ENCODE data around the gene PARM1. TPM values are rescaled to one million over a fixed set of nuclear protein-coding genes. Genes with fewer than 3 reads are reported as not detected.

Gene PARM1
- total and polyA plus RNA-seq, 5 donors from 2014 or later: 0.10 to 0.22 TPM; not detected in 3

DNA sequence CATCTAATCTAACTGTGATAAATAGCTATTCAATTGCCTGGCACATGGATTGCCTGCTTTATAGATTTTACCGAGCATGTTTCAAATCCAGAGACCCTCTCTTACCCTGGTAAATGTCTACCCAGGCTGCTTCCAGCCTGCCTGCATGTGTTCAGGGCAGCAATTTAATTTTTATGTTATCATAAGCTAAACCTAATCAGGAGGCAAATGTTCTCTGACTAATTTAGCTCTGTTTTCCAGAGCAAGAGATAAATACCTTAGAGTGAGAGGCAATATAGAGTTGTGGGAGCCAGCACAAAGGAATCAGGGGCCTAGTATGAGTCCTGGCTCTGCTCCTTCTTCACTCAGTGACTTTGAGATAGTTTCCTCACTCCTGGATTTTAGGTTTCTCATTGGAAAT lies 37.7 kb downstream of the PARM1 start:
- ATAC-seq (ENCODE audit: low read depth in 2 of 2) (no peak), DNase-seq (no peak)
- H3K9me3 ChIP-seq (ENCODE audit: control insufficient read depth in 2 of 2, low read length in 2 of 2): no peaks in the 10 kb centered on the region
- Mint-ChIP-seq H3K4me3 (no peak overlapping the region), H3K27ac (no peak overlapping the region), H3K36me3 (no peaks in the 10 kb centered on the region), H3K9me3 (peaks cover 0 to 9% (median 0%) of the 10 kb centered on the region in 7 donors), H3K27me3 (no peaks in the 10 kb centered on the region), H3K4me1 (no peaks in the 10 kb centered on the region)
- no peaks in the 10 kb centered on the region for H3K36me3 ChIP-seq (ENCODE audit: control insufficient read depth, insufficient read depth, low read length)
- no peaks in the 10 kb centered on the region for H3K27me3 ChIP-seq (ENCODE audit: control insufficient read depth, insufficient read depth, low read length)
- H3K27ac ChIP-seq (ENCODE audit: insufficient read depth, low read length, poor library complexity, severe bottlenecking): no peak overlapping the region
- H3K4me1 ChIP-seq (ENCODE audit: control insufficient read depth, insufficient read depth, low read length, poor library complexity, severe bottlenecking): no peaks in the 10 kb centered on the region
- no peak overlapping the region for H3K4me3 ChIP-seq (ENCODE audit: low read depth, low read length)

DNA sequence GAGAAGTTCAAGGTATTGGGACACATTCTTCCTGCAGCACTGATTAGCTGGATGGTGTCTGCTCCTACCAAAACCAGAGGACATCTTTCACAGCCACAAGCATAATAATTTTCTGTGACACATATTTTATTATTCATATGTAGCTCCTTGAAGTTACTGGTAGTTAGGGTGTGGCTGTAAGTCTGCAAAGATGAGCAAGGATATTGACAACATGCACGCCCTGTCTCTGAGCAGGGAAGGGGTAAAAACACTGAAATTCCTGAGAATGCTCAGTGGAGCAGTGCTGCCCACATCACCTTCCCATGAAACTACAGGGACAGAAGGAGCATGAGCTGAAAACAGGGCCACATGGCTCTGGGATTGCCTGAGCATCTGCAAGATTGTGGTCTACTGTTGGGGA lies 38.9 kb downstream of the PARM1 start:
- no peaks in the 10 kb centered on the region for H3K4me1 Mint-ChIP-seq
- no peak for ATAC-seq (ENCODE audit: low read depth in 2 of 2)
- Histone ChIP-seq H3K27ac (ENCODE audit: insufficient read depth, low read length, poor library complexity, severe bottlenecking) (no peak overlapping the region), H3K9me3 (ENCODE audit: control insufficient read depth in 2 of 2, low read length in 2 of 2) (no peaks in the 10 kb centered on the region), H3K27me3 (ENCODE audit: control insufficient read depth, insufficient read depth, low read length) (no peaks in the 10 kb centered on the region), H3K36me3 (ENCODE audit: control insufficient read depth, insufficient read depth, low read length) (no peaks in the 10 kb centered on the region), H3K4me1 (ENCODE audit: control insufficient read depth, insufficient read depth, low read length, poor library complexity, severe bottlenecking) (no peaks in the 10 kb centered on the region), H3K4me3 (ENCODE audit: low read depth, low read length) (no peak overlapping the region)
- DNase-seq: no peak
- H3K36me3 Mint-ChIP-seq: no peaks in the 10 kb centered on the region
- no peak overlapping the region for H3K27ac Mint-ChIP-seq
- no peaks in the 10 kb centered on the region for H3K27me3 Mint-ChIP-seq
- no peak overlapping the region for H3K4me3 Mint-ChIP-seq
- peaks cover 0 to 7% (median 0%) of the 10 kb centered on the region in 7 donors for H3K9me3 Mint-ChIP-seq

DNA sequence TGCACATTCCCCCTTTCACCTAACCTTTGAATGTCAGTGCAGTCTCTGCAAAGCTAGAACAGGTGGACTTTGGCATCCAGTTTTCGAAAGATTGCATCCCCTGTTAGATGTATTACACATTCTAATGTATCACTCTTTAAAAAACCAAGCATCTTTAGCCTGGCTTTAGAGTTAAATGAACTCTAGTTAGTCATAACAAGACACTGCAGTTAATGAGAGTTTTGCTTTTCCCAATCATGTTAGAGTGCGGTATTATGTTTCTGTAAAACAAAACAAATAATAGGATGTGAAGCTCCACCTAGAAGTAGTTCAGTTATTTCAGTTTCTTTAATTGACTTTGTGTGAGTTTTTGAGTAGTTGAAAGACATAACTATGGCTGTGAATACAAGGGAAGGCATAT lies 42.2 kb downstream of the PARM1 start:
- no peak overlapping the region for H3K4me3 Mint-ChIP-seq
- no peak overlapping the region for H3K27ac Mint-ChIP-seq
- ATAC-seq (ENCODE audit: low read depth in 2 of 2): no peak
- no peaks in the 10 kb centered on the region for H3K4me1 ChIP-seq (ENCODE audit: control insufficient read depth, insufficient read depth, low read length, poor library complexity, severe bottlenecking)
- H3K9me3 ChIP-seq (ENCODE audit: control insufficient read depth in 2 of 2, low read length in 2 of 2): peaks cover 0 to 5% of the 10 kb centered on the region in 2 experiments
- no peaks in the 10 kb centered on the region for H3K36me3 Mint-ChIP-seq
- H3K27me3 ChIP-seq (ENCODE audit: control insufficient read depth, insufficient read depth, low read length): no peaks in the 10 kb centered on the region
- no peak overlapping the region for H3K4me3 ChIP-seq (ENCODE audit: low read depth, low read length)
- H3K27ac ChIP-seq (ENCODE audit: insufficient read depth, low read length, poor library complexity, severe bottlenecking): no peak overlapping the region
- H3K36me3 ChIP-seq (ENCODE audit: control insufficient read depth, insufficient read depth, low read length): no peaks in the 10 kb centered on the region
- no peaks in the 10 kb centered on the region for H3K4me1 Mint-ChIP-seq
- DNase-seq: no peak
- H3K27me3 Mint-ChIP-seq: no peaks in the 10 kb centered on the region
- H3K9me3 Mint-ChIP-seq: peaks cover 0 to 17% (median 8%) of the 10 kb centered on the region in 7 donors

DNA sequence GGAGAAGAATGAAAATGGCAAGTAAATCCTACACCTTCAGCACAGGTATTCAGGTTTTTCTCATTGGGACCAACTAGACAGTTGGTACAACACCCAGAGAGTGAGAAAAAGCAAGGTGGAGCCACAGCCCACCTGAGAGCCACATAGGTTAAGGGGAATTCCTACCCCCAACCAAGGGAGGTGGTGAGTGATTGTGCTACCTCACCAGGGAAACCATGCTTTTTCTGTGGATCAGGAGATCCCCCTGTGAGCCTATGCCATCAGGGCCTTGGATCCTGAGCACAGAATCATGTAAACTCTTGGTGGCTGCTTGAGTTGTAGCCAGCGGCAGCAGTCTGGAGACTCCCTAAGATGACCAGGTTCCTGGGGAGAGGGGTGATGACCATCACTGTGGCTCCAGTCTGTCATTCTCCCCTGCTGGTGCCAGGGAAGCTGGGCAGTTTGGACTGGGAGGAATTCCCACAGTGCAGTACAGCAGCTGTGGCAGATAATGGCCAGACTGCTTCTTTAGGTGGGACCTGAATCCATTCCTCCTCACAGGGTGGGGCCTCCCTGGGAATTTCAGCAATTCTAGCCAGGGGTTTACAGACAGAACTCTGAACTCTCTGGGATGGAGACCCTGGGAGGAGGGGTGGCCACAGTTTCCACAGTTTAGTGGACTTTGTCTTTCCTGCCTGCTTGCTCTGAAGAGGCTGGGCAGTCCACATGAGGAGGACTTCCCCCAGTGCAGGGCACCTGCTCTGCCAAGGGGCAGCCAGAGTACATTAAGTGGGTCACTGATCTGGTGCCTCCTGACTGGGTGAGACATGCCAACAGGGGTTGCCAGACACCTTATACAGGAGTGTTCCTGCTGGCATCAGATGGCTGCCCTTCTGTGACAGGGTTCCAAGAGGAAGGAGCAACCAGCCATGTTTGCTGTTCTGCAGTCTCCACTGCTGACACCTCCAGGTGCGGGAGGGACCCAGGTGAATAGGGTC lies 43.2 kb downstream of the PARM1 start:
- DNase-seq (no peak), ATAC-seq (ENCODE audit: low read depth in 2 of 2) (no peak)
- H3K4me1 Mint-ChIP-seq: no peaks in the 10 kb centered on the region
- H3K4me1 ChIP-seq (ENCODE audit: control insufficient read depth, insufficient read depth, low read length, poor library complexity, severe bottlenecking): no peaks in the 10 kb centered on the region
- H3K27me3 ChIP-seq (ENCODE audit: control insufficient read depth, insufficient read depth, low read length): no peaks in the 10 kb centered on the region
- H3K9me3 Mint-ChIP-seq: peaks cover 0 to 20% (median 9%) of the 10 kb centered on the region in 7 donors
- no peak overlapping the region for H3K4me3 Mint-ChIP-seq
- no peak overlapping the region for H3K4me3 ChIP-seq (ENCODE audit: low read depth, low read length)
- no peaks in the 10 kb centered on the region for H3K36me3 Mint-ChIP-seq
- H3K27ac Mint-ChIP-seq: no peak overlapping the region
- peaks cover 0 to 5% of the 10 kb centered on the region in 2 experiments for H3K9me3 ChIP-seq (ENCODE audit: control insufficient read depth in 2 of 2, low read length in 2 of 2)
- no peak overlapping the region for H3K27ac ChIP-seq (ENCODE audit: insufficient read depth, low read length, poor library complexity, severe bottlenecking)
- H3K36me3 ChIP-seq (ENCODE audit: control insufficient read depth, insufficient read depth, low read length): no peaks in the 10 kb centered on the region
- H3K27me3 Mint-ChIP-seq: no peaks in the 10 kb centered on the region

DNA sequence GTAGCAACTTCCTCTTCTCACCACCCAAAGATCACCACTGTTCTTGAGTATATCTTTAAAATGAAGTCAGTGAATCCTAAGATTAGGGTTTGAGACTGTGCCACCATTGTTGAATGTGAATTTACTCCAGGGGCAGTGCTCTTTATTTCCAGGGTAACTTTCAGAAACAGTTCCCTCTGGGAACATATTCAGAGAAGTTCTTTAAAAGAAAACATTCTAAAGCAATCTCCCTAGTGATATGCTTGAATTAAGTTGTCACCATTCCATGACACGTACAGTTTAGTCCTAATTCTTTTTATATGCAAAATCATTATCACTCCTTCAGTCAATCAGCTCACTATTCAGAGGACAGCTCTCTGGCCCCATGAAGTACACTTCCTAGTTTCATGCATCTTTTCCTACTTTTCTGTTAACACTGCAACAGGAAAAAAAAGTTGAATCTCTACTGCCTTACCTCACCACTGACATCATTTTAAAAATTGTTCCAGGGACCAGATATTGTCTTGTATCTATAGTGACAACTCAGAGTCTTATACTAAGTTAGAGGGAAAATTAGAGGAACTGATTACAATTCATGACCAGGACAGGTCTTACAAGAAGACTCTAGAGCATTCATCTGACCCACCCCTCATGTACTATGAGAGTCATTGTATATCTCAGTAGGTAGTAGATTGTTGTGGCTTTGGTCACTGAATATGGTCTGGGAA lies 49.8 kb downstream of the PARM1 start:
- Histone ChIP-seq H3K36me3 (ENCODE audit: control insufficient read depth, insufficient read depth, low read length) (no peaks in the 10 kb centered on the region), H3K4me3 (ENCODE audit: low read depth, low read length) (no peak overlapping the region), H3K27ac (ENCODE audit: insufficient read depth, low read length, poor library complexity, severe bottlenecking) (no peak overlapping the region), H3K4me1 (ENCODE audit: control insufficient read depth, insufficient read depth, low read length, poor library complexity, severe bottlenecking) (no peaks in the 10 kb centered on the region), H3K9me3 (ENCODE audit: control insufficient read depth in 2 of 2, low read length in 2 of 2) (peaks cover 0 to 5% of the 10 kb centered on the region in 2 experiments), H3K27me3 (ENCODE audit: control insufficient read depth, insufficient read depth, low read length) (no peaks in the 10 kb centered on the region)
- Mint-ChIP-seq H3K4me1 (no peaks in the 10 kb centered on the region), H3K27me3 (no peaks in the 10 kb centered on the region), H3K27ac (no peak overlapping the region), H3K36me3 (no peaks in the 10 kb centered on the region), H3K9me3 (peaks cover 0 to 15% (median 6%) of the 10 kb centered on the region in 7 donors), H3K4me3 (no peak overlapping the region)
- DNase-seq: no peak
- ATAC-seq (ENCODE audit: low read depth in 2 of 2): no peak

DNA sequence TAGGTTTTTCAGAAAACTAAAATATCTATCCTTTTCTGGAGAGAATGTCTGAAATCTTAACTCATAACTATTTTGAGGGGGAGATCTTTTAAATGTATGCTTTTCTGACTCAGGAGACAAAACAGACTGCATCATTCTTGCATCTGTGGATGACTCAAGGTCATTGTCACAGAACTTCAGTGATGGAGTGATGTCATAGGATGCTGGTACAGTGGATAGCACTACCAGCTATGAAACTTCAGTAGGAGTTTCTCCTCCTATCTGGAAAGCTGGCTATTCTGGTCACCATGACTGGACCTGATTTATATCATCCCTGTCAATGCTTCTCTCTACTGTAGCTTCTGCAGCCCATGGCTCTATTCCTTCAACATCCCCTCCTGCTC lies 50.3 kb downstream of the PARM1 start:
- Histone ChIP-seq H3K9me3 (ENCODE audit: control insufficient read depth in 2 of 2, low read length in 2 of 2) (peaks cover 0 to 1% of the 10 kb centered on the region in 2 experiments), H3K4me3 (ENCODE audit: low read depth, low read length) (no peak overlapping the region), H3K27me3 (ENCODE audit: control insufficient read depth, insufficient read depth, low read length) (no peaks in the 10 kb centered on the region), H3K4me1 (ENCODE audit: control insufficient read depth, insufficient read depth, low read length, poor library complexity, severe bottlenecking) (no peaks in the 10 kb centered on the region), H3K27ac (ENCODE audit: insufficient read depth, low read length, poor library complexity, severe bottlenecking) (no peak overlapping the region), H3K36me3 (ENCODE audit: control insufficient read depth, insufficient read depth, low read length) (no peaks in the 10 kb centered on the region)
- Mint-ChIP-seq H3K4me3 (no peak overlapping the region), H3K36me3 (no peaks in the 10 kb centered on the region), H3K27ac (no peak overlapping the region), H3K9me3 (peaks cover 0 to 15% (median 6%) of the 10 kb centered on the region in 7 donors), H3K4me1 (no peaks in the 10 kb centered on the region), H3K27me3 (no peaks in the 10 kb centered on the region)
- no peak for ATAC-seq (ENCODE audit: low read depth in 2 of 2)
- DNase-seq: no peak

DNA sequence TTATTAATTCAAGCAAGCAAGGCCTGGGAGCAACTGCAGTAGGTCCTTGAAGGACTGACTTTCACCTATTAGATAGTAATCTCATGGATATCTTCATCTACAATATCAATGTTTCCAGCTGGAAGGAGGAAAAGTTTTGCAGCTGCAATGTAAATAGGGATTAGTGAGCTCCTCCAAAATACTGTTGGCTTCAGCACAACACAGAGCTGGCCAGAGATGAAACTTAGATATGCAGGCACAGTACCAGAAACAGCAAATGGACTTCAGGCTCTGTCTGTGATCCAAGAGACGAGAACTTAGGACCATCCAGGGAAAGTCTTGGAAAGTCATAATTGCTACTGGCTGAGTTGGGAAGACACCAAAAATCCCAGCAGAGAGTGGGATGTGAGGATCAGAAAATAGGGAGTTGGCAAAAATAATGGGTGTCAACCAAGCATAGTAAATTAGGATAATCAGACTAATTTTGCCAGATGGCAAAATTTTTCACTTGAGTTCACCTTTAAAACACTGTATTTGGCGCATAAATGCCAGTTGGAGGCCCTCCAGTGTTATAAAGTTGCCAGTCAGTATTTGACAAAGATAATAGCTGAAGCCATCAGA lies 57.5 kb downstream of the PARM1 start:
- no peak overlapping the region for H3K27ac ChIP-seq (ENCODE audit: insufficient read depth, low read length, poor library complexity, severe bottlenecking)
- no peak overlapping the region for H3K4me3 ChIP-seq (ENCODE audit: low read depth, low read length)
- Mint-ChIP-seq H3K4me3 (no peak overlapping the region), H3K4me1 (no peaks in the 10 kb centered on the region), H3K9me3 (peaks cover 0 to 2% (median 0%) of the 10 kb centered on the region in 7 donors), H3K27me3 (no peaks in the 10 kb centered on the region), H3K36me3 (no peaks in the 10 kb centered on the region), H3K27ac (peak overlapping the region in 1 of 3 donors; percentile 67)
- no peak for ATAC-seq (ENCODE audit: low read depth in 2 of 2)
- H3K4me1 ChIP-seq (ENCODE audit: control insufficient read depth, insufficient read depth, low read length, poor library complexity, severe bottlenecking): no peaks in the 10 kb centered on the region
- DNase-seq: no peak
- H3K27me3 ChIP-seq (ENCODE audit: control insufficient read depth, insufficient read depth, low read length): no peaks in the 10 kb centered on the region
- H3K36me3 ChIP-seq (ENCODE audit: control insufficient read depth, insufficient read depth, low read length): no peaks in the 10 kb centered on the region
- H3K9me3 ChIP-seq (ENCODE audit: control insufficient read depth in 2 of 2, low read length in 2 of 2): no peaks in the 10 kb centered on the region
